ENCODE results near the gene ARFRP1. TPM values are rescaled to one million over a fixed set of nuclear protein-coding genes. Genes with fewer than 3 reads are reported as not detected.

The ARFRP1 gene
- total and polyA plus RNA-seq, 2 of the 13 experiments (the other 11 are each of a cell fraction or from before 2014, with no cell fraction given), result 32.0 to 51.1 TPM

- no TSS peak for BruUV-seq (replicated peaks)
- Histone ChIP-seq H3K27ac (ENCODE audit: extremely low read length, insufficient read depth, low read length) (peak overlapping the region; percentile 49), H3K4me2 (ENCODE audit: low read depth, low read length) (peak overlapping the region; percentile 77), H3K9ac (ENCODE audit: insufficient read depth, low read depth, low read length) (peak overlapping the region; percentile 43), H3K4me3 (replicated peaks in 1 of 3; ENCODE audit: insufficient read depth in 1 of 3, low read depth in 2 of 3, low read length in 3 of 3) (peak overlapping the region; percentile 3 to 55 (median 29); a peak in 3 of 6 replicates), H2AFZ (ENCODE audit: low read length) (no peak overlapping the region), H3K4me1 (ENCODE audit: insufficient read depth, low read length) (peaks cover 76% of the 10 kb centered on the region), H3K27me3 (ENCODE audit: control insufficient read depth in 1 of 2, insufficient read depth in 2 of 2, low read length in 2 of 2) (no peaks in the 10 kb centered on the region), H4K20me1 (ENCODE audit: insufficient read depth, low read length) (no peaks in the 10 kb centered on the region), H3K36me3 (replicated peaks in 1 of 2; ENCODE audit: control insufficient read depth in 1 of 2, insufficient read depth in 2 of 2, low read length in 2 of 2) (peaks cover 17 to 27% of the 10 kb centered on the region in 2 experiments), H3K79me2 (ENCODE audit: insufficient read depth, low read length) (peaks cover 11% of the 10 kb centered on the region), H3K9me3 (ENCODE audit: low read length) (no peaks in the 10 kb centered on the region)
- ATAC-seq (peak; percentile 1), FAIRE-seq (peak; percentile 21), DNase-seq (ENCODE audit: low spot score) (peak; percentile 53)
- CTCF ChIA-PET (ENCODE audit: low intra/inter-chr PET ratio, low total read pairs), result interaction anchor here (0.6 kb wide), 1 partner anchor 32 kb away, joined by 3 read pairs; no protein-coding TSS in a partner anchor
- intact Hi-C loops (cut with micrococcal nuclease; ENCODE audit: unreplicated experiment), result loop anchor here (10.0 kb wide), 1 partner anchor 120 kb away; the partner anchor contains the start of genes ABHD16B and TPD52L2
- 26% methylated on average over 22 of the region's 25 CpGs for WGBS (ENCODE audit: low lambda C conversion rate)
- POLR2A ChIA-PET, result interaction anchor here (0.9 to 2.7 kb wide), 9 partner anchors 11 to 212 kb away, joined by 3 to 9 read pairs (median 5); partner anchors contain the start of genes ARFRP1, STMN3, TPD52L2 and UCKL1
- in situ Hi-C loops (cut with HindIII; ENCODE audit: extremely low pct_ligation_motif_present, low pct_unique_long_range_greater_than_20kb), result loop anchor here (5.0 kb wide), 1 partner anchor 37 kb away; the partner anchor contains the start of genes ARFRP1 and ZGPAT
- TF ChIP-seq SP4 (CRISPR knock-in tag; IDR thresholded peaks at IDR 0.05) (no peak), THAP11 (CRISPR knock-in tag; IDR thresholded peaks at IDR 0.05) (no peak), NFRKB (IDR thresholded peaks at IDR 0.05) (no peak), ZNF142 (CRISPR knock-in tag; IDR thresholded peaks at IDR 0.05) (no peak), ZKSCAN5 (CRISPR knock-in tag; IDR thresholded peaks at IDR 0.05) (0 out of 2 replicates have a peak, but pooled peaks have one; percentile 43), KAT2B (IDR thresholded peaks at IDR 0.05; ENCODE audit: borderline replicate concordance, low read depth, low read length) (no peak), AGO2 (optimal IDR thresholded peaks at IDR 0.05; ENCODE audit: low read depth, low read length) (peak; percentile 100), ZBTB3 (CRISPR knock-in tag; IDR thresholded peaks at IDR 0.05; ENCODE audit: borderline replicate concordance, low read depth) (peak; percentile 73; the same call in 1 of the 2 replicates), TCF7L2 (IDR thresholded peaks at IDR 0.05; ENCODE audit: low read depth, low read length) (no peak), ZNF264 (CRISPR knock-in tag; IDR thresholded peaks at IDR 0.05) (0 out of 2 replicates have a peak, but pooled peaks have one; percentile 7), ZEB1 (IDR thresholded peaks at IDR 0.05; ENCODE audit: insufficient replicate concordance, low read depth) (no peak), ZNF251 (CRISPR knock-in tag; IDR thresholded peaks at IDR 0.05) (0 out of 2 replicates have a peak, but pooled peaks have one; percentile 65), TARDBP (CRISPR knock-in tag; IDR thresholded peaks at IDR 0.05) (peak; percentile 38; the same call in 1 of the 2 replicates), HDAC2 (CRISPR knock-in tag; IDR thresholded peaks at IDR 0.05) (no peak), MEIS1 (CRISPR knock-in tag; IDR thresholded peaks at IDR 0.05; ENCODE audit: borderline replicate concordance) (0 out of 2 replicates have a peak, but pooled peaks have one; percentile 48), MXD3 (CRISPR knock-in tag; IDR thresholded peaks at IDR 0.05) (no peak), MAX (IDR thresholded peaks at IDR 0.05) (0 out of 2 replicates have a peak, but pooled peaks have one; percentile 2), KDM4B (CRISPR knock-in tag; IDR thresholded peaks at IDR 0.05) (no peak)
Measured at GRCh38 chr20:63744574-63745423, 37.0 kb upstream of the ARFRP1 start.
